Upper lobe of left lung (tissue), 4 donors: ENCODE data around the gene RFXAP.

Experiments
- EP300 ChIP-seq, 4 donors: sonication (generic); formaldehyde crosslinking; IDR thresholded peaks; one replicate each; pipeline ENCODE4 v1.5.1; 2017; ENCODE audit warnings: antibody characterized with exemption in 4 of 4, control low read depth in 2 of 4
- POLR2A ChIP-seq, 4 donors: fragments of 450-650 bp; IDR thresholded peaks; one replicate each; pipeline ENCODE4 v1.5.1; 2016 to 2017; ENCODE audit warnings: antibody characterized with exemption in 4 of 4, mild to moderate bottlenecking in 2 of 4
- TF ChIP-seq, protein P1 (sequence below), 6 experiments: fragments of 450-650 bp in 4 of 6; fragments of 200-600 bp in 2 of 6; sonication (generic) in 2 of 6; IDR thresholded peaks; one replicate each; pipeline ENCODE4 v1.5.1; 2016 to 2019; ENCODE audit warnings: antibody characterized with exemption in 6 of 6

GRCh38 chr13:36822785-36823184 lies 3.8 kb downstream of the RFXAP start:
- no peak for TF ChIP-seq POLR2A (IDR thresholded peaks at IDR 0.05)
- no peak for TF ChIP-seq EP300 (IDR thresholded peaks at IDR 0.05)
- TF ChIP-seq, protein P1, sequence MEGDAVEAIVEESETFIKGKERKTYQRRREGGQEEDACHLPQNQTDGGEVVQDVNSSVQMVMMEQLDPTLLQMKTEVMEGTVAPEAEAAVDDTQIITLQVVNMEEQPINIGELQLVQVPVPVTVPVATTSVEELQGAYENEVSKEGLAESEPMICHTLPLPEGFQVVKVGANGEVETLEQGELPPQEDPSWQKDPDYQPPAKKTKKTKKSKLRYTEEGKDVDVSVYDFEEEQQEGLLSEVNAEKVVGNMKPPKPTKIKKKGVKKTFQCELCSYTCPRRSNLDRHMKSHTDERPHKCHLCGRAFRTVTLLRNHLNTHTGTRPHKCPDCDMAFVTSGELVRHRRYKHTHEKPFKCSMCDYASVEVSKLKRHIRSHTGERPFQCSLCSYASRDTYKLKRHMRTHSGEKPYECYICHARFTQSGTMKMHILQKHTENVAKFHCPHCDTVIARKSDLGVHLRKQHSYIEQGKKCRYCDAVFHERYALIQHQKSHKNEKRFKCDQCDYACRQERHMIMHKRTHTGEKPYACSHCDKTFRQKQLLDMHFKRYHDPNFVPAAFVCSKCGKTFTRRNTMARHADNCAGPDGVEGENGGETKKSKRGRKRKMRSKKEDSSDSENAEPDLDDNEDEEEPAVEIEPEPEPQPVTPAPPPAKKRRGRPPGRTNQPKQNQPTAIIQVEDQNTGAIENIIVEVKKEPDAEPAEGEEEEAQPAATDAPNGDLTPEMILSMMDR (IDR thresholded peaks at IDR 0.05) = no peak
